Measurements from ENCODE around the gene NPHS1. TPM values are rescaled to one million over a fixed set of nuclear protein-coding genes. Genes with fewer than 3 reads are reported as not detected.

Gene NPHS1
- total RNA-seq, 1 donor from 2014 or later: 0.62 TPM

DNA sequence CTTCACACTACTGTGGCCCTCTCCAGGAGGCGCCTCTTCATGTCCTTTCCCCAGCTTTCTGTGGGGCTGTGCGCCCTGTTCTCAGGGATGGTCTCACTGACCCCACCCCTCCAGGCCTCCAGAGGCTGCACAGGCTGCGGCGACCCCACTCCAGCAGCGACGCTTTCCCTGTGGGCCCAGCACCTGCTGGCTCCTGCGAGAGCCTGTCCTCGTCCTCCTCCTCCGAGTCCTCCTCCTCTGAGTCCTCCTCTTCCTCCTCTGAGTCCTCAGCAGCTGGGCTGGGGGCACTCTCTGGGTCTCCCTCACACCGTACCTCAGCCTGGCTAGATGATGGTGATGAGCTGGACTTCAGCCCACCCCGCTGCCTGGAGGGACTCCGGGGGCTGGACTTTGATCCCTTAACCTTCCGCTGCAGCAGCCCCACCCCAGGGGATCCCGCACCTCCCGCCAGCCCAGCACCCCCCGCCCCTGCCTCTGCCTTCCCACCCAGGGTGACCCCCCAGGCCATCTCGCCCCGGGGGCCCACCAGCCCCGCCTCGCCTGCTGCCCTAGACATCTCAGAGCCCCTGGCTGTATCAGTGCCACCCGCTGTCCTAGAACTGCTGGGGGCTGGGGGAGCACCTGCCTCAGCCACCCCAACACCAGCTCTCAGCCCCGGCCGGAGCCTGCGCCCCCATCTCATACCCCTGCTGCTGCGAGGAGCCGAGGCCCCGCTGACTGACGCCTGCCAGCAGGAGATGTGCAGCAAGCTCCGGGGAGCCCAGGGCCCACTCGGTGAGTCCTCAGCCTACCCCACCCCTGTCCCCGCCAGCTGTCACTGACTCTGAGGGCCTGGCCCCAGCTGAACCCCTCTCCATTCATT, 65.8 kb downstream of the NPHS1 start:
- peaks cover 1% of the 10 kb centered on the region for H3K36me3 Mint-ChIP-seq
- TF ChIP-seq EZH2phosphoT487 (IDR thresholded peaks at IDR 0.05): no peak
- no peak for TF ChIP-seq EZH2 (IDR thresholded peaks at IDR 0.05)
- TF ChIP-seq, protein P1, sequence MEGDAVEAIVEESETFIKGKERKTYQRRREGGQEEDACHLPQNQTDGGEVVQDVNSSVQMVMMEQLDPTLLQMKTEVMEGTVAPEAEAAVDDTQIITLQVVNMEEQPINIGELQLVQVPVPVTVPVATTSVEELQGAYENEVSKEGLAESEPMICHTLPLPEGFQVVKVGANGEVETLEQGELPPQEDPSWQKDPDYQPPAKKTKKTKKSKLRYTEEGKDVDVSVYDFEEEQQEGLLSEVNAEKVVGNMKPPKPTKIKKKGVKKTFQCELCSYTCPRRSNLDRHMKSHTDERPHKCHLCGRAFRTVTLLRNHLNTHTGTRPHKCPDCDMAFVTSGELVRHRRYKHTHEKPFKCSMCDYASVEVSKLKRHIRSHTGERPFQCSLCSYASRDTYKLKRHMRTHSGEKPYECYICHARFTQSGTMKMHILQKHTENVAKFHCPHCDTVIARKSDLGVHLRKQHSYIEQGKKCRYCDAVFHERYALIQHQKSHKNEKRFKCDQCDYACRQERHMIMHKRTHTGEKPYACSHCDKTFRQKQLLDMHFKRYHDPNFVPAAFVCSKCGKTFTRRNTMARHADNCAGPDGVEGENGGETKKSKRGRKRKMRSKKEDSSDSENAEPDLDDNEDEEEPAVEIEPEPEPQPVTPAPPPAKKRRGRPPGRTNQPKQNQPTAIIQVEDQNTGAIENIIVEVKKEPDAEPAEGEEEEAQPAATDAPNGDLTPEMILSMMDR (IDR thresholded peaks at IDR 0.05): no peak
- H3K9me3 Mint-ChIP-seq: no peaks in the 10 kb centered on the region
- Histone ChIP-seq H3F3A (ENCODE audit: low read depth) (peaks cover 17% of the 10 kb centered on the region), H3K27me3 (peaks cover 30% of the 10 kb centered on the region), H3K79me2 (ENCODE audit: low read depth) (no peaks in the 10 kb centered on the region), H3K9me3 (ENCODE audit: low read depth) (no peaks in the 10 kb centered on the region), H2AFZ (replicated peaks) (no peak overlapping the region), H3K9ac (no peak overlapping the region), H3K4me2 (no peak overlapping the region), H3K27ac (no peak overlapping the region), H3K4me3 (no peak overlapping the region), H3K36me3 (no peaks in the 10 kb centered on the region), H4K20me1 (ENCODE audit: low read depth) (peaks cover 22% of the 10 kb centered on the region), H3K4me1 (peaks cover 10% of the 10 kb centered on the region)
- no peak overlapping the region for H3K27ac Mint-ChIP-seq
- H3K4me3 Mint-ChIP-seq: no peak overlapping the region
- DNase-seq (ENCODE audit: low spot score): no peak
- no peaks in the 10 kb centered on the region for H3K4me1 Mint-ChIP-seq
- H3K27me3 Mint-ChIP-seq (ENCODE audit: insufficient read depth, low read depth): peaks cover 2% of the 10 kb centered on the region

DNA sequence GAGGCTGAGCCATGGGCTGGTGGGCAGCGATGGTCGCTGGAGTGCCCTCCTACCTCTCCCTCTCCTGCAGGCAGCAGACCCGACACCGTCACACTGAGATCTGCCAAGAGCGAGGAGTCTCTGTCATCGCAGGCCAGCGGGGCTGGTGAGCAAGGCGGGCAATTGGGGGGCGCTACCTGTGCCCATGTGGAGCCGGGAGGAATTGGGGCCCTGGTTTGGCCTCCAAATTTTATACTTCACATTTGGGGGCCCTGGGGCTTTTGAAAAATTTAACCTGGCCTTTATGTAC, 67.0 kb downstream of the NPHS1 start:
- DNase-seq (ENCODE audit: low spot score): no peak
- no peak overlapping the region for H3K27ac ChIP-seq
- H3K4me1 ChIP-seq: peaks cover 10% of the 10 kb centered on the region
- H3K9ac ChIP-seq: no peak overlapping the region
- peaks cover 30% of the 10 kb centered on the region for H3K27me3 ChIP-seq
- Mint-ChIP-seq H3K4me1 (no peaks in the 10 kb centered on the region), H3K9me3 (no peaks in the 10 kb centered on the region), H3K27me3 (ENCODE audit: insufficient read depth, low read depth) (peaks cover 2% of the 10 kb centered on the region), H3K4me3 (no peak overlapping the region), H3K36me3 (peaks cover 1% of the 10 kb centered on the region), H3K27ac (no peak overlapping the region)
- H3K4me2 ChIP-seq: peak overlapping the region; percentile 84
- H3F3A ChIP-seq (ENCODE audit: low read depth): peaks cover 17% of the 10 kb centered on the region
- no peaks in the 10 kb centered on the region for H3K79me2 ChIP-seq (ENCODE audit: low read depth)
- no peak overlapping the region for H2AFZ ChIP-seq (replicated peaks)
- H3K9me3 ChIP-seq (ENCODE audit: low read depth): no peaks in the 10 kb centered on the region
- H3K36me3 ChIP-seq: no peaks in the 10 kb centered on the region
- TF ChIP-seq, protein P1 (IDR thresholded peaks at IDR 0.05): no peak
- TF ChIP-seq EZH2 (IDR thresholded peaks at IDR 0.05) (no peak), EZH2phosphoT487 (IDR thresholded peaks at IDR 0.05) (no peak)
- peak overlapping the region; percentile 43 for H3K4me3 ChIP-seq
- H4K20me1 ChIP-seq (ENCODE audit: low read depth): peaks cover 22% of the 10 kb centered on the region

DNA sequence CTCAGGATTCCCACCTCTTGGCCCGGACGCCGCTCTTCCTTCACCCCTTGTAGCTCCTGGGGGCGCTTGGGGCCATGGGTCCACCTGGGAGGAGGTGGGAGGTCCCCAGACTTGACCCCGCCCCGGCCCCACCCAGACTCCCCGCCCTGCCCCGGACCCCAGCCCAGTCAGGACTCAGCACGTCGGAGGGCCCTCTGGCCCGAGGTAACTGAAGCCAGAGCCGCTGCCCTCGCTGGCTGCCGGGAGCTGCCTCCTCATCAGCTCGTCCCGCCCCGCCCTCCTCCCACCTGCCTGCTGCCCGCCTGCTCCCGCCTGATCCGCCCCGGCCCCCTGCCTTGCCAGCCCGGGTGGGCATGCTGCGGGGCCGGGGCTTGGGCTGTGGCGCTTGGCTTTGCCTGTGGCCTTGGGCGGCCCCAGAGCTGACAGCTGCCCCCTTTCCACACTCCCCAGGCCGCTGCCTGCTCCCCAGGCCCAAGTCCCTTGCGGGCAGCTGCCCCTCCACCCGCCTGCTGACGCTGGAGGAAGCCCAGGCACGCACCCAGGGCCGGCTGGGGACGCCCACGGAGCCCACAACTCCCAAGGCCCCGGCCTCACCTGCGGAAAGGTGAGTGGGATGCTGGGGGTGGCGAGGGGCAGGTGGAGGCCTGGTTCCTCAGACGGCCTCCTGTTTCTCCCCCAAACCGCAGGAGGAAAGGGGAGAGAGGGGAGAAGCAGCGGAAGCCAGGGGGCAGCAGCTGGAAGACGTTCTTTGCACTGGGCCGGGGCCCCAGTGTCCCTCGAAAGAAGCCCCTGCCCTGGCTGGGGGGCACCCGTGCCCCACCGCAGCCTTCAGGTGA, 67.6 kb downstream of the NPHS1 start:
- Histone ChIP-seq H3K4me3 (peak overlapping the region; percentile 43), H4K20me1 (ENCODE audit: low read depth) (peaks cover 22% of the 10 kb centered on the region), H3F3A (ENCODE audit: low read depth) (peaks cover 17% of the 10 kb centered on the region), H3K4me2 (peak overlapping the region; percentile 84), H3K9ac (no peak overlapping the region), H3K9me3 (ENCODE audit: low read depth) (no peaks in the 10 kb centered on the region), H3K36me3 (no peaks in the 10 kb centered on the region), H3K4me1 (peaks cover 10% of the 10 kb centered on the region), H3K27ac (no peak overlapping the region), H3K79me2 (ENCODE audit: low read depth) (no peaks in the 10 kb centered on the region), H3K27me3 (peaks cover 30% of the 10 kb centered on the region), H2AFZ (replicated peaks) (no peak overlapping the region)
- Mint-ChIP-seq H3K9me3 (no peaks in the 10 kb centered on the region), H3K4me1 (no peaks in the 10 kb centered on the region), H3K27me3 (ENCODE audit: insufficient read depth, low read depth) (peaks cover 2% of the 10 kb centered on the region), H3K4me3 (no peak overlapping the region), H3K27ac (no peak overlapping the region), H3K36me3 (peaks cover 2% of the 10 kb centered on the region)
- DNase-seq (ENCODE audit: low spot score): peak; percentile 87
- TF ChIP-seq EZH2 (IDR thresholded peaks at IDR 0.05): no peak
- TF ChIP-seq, protein P1 (IDR thresholded peaks at IDR 0.05): peak; percentile 18
